Measurements from ENCODE around the gene GLRA2.

DNA sequence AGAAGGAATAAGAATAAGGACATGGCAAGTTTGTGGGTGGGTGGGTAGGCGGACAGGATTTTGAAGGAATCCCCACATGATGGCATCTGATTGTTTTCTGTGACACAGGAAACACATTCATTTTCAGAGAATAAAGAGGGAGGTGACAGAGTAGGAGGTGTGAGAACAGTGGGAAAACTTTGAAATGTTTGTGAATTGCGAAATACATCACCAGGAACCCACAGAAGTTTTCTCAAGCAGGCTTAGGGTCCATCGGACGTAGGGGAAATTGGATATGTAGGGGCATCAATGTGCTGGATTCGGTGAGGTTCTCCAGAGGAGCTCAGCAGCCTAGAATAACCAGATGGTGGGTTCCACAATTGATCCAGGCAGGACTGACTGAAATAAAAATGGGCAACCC, 171.6 kb downstream of the GLRA2 start:
- TF ChIP-seq, protein P1, sequence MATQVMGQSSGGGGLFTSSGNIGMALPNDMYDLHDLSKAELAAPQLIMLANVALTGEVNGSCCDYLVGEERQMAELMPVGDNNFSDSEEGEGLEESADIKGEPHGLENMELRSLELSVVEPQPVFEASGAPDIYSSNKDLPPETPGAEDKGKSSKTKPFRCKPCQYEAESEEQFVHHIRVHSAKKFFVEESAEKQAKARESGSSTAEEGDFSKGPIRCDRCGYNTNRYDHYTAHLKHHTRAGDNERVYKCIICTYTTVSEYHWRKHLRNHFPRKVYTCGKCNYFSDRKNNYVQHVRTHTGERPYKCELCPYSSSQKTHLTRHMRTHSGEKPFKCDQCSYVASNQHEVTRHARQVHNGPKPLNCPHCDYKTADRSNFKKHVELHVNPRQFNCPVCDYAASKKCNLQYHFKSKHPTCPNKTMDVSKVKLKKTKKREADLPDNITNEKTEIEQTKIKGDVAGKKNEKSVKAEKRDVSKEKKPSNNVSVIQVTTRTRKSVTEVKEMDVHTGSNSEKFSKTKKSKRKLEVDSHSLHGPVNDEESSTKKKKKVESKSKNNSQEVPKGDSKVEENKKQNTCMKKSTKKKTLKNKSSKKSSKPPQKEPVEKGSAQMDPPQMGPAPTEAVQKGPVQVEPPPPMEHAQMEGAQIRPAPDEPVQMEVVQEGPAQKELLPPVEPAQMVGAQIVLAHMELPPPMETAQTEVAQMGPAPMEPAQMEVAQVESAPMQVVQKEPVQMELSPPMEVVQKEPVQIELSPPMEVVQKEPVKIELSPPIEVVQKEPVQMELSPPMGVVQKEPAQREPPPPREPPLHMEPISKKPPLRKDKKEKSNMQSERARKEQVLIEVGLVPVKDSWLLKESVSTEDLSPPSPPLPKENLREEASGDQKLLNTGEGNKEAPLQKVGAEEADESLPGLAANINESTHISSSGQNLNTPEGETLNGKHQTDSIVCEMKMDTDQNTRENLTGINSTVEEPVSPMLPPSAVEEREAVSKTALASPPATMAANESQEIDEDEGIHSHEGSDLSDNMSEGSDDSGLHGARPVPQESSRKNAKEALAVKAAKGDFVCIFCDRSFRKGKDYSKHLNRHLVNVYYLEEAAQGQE (IDR thresholded peaks at IDR 0.05; ENCODE audit: insufficient replicate concordance, low read depth) = no peak
- TF ChIP-seq, protein P2, sequence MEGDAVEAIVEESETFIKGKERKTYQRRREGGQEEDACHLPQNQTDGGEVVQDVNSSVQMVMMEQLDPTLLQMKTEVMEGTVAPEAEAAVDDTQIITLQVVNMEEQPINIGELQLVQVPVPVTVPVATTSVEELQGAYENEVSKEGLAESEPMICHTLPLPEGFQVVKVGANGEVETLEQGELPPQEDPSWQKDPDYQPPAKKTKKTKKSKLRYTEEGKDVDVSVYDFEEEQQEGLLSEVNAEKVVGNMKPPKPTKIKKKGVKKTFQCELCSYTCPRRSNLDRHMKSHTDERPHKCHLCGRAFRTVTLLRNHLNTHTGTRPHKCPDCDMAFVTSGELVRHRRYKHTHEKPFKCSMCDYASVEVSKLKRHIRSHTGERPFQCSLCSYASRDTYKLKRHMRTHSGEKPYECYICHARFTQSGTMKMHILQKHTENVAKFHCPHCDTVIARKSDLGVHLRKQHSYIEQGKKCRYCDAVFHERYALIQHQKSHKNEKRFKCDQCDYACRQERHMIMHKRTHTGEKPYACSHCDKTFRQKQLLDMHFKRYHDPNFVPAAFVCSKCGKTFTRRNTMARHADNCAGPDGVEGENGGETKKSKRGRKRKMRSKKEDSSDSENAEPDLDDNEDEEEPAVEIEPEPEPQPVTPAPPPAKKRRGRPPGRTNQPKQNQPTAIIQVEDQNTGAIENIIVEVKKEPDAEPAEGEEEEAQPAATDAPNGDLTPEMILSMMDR (IDR thresholded peaks at IDR 0.05; ENCODE audit: insufficient read depth, low read length) = no peak
- no peak for TF ChIP-seq GABPA (IDR thresholded peaks at IDR 0.05; ENCODE audit: low read depth)

All from HL-60 (cell line).